H1 (cell line): ENCODE data around the gene GSAP. TPM values are rescaled to one million over a fixed set of nuclear protein-coding genes. Genes with fewer than 3 reads are reported as not detected.

Source experiments
- CTCF ChIA-PET: fragments of 300-600 bp; sonication (Branson Sonifier 250); formaldehyde crosslinking; loops from one replicate; lab custom pipeline; 2021; ENCODE audit not compliant: partially characterized antibody; lab: Charles Lee
- POLR2A ChIA-PET: fragments of 300-600 bp; sonication (Branson Sonifier 250); formaldehyde crosslinking; loops from one replicate; lab custom pipeline; 2021; ENCODE audit warnings: inconsistent platforms; ENCODE audit not compliant: partially characterized antibody; lab: Charles Lee
- DNase-seq, 2 experiments: peaks; one replicate each; pipeline versions ENCODE4 v3.0.0 to v3.0.0-alpha.2; 2010 to 2022; ENCODE audit warnings: low spot score in 2 of 2, low read depth in 1 of 2, mixed read lengths in 1 of 2
- FAIRE-seq: peaks from 2 replicates; lab custom pipeline; 2011; peaks lifted over from hg19 to GRCh38; lab: Jason Lieb, UNC
- H2AFZ ChIP-seq: 2 replicates; pipeline ENCODE4 v1.8.1; 2012; ENCODE audit warnings: low read length, inconsistent platforms
- H2AK5ac ChIP-seq: 2 replicates; pipeline ENCODE4 v1.6.1; 2013; ENCODE audit warnings: low read depth, low read length
- H2BK120ac ChIP-seq: replicated peaks from 2 replicates; pipeline ENCODE3; 2013; ENCODE audit warnings: low read depth, low read length, inconsistent platforms
- H2BK12ac ChIP-seq: 2 replicates; pipeline ENCODE4 v1.6.1; 2013; ENCODE audit warnings: low read depth, low read length
- H2BK15ac ChIP-seq: 2 replicates; pipeline ENCODE4 v1.6.1; 2013; ENCODE audit warnings: low read length
- H2BK20ac ChIP-seq: 2 replicates; pipeline ENCODE4 v1.6.1; 2013; ENCODE audit warnings: low read length
- H2BK5ac ChIP-seq: 2 replicates; pipeline ENCODE4 v1.6.1; 2013; ENCODE audit warnings: low read depth, low read length
- H3K14ac ChIP-seq: 2 replicates; pipeline ENCODE4 v1.6.1; 2013; ENCODE audit warnings: inconsistent platforms; ENCODE audit not compliant: insufficient read length
- H3K18ac ChIP-seq: 2 replicates; pipeline ENCODE4 v1.6.1; 2013; ENCODE audit warnings: low read length; ENCODE audit errors: extremely low read depth
- H3K23ac ChIP-seq: 2 replicates; pipeline ENCODE4 v1.6.1; 2013; ENCODE audit warnings: inconsistent platforms; ENCODE audit not compliant: insufficient read length
- H3K23me2 ChIP-seq: 2 replicates; pipeline ENCODE4 v1.6.1; 2013; ENCODE audit warnings: low read depth, low read length
- H3K27ac ChIP-seq: 2 replicates; pipeline ENCODE4 v1.6.1; 2011; ENCODE audit warnings: low read depth, low read length, inconsistent platforms
- H3K27me3 ChIP-seq, 4 experiments: replicated peaks in 1 of 4; 1 replicate in 1 of 4; 2 replicates in 3 of 4; pipeline versions ENCODE4 v1.6.1 to v1.8.1; 2011 to 2013; ENCODE audit warnings: low read length in 3 of 4, mild to moderate bottlenecking in 3 of 4, inconsistent platforms in 2 of 4, mixed read lengths in 2 of 4, moderate library complexity in 1 of 4; ENCODE audit not compliant: control insufficient read depth in 3 of 4, insufficient read depth in 3 of 4; ENCODE audit errors: extremely low read depth in 1 of 4
- H3K36me3 ChIP-seq, 4 experiments: 2 replicates each; pipeline versions ENCODE4 v1.6.1 to v1.8.1; 2011 to 2013; ENCODE audit warnings: mild to moderate bottlenecking in 4 of 4, low read length in 3 of 4, moderate library complexity in 2 of 4, control low read depth in 1 of 4, inconsistent platforms in 1 of 4; ENCODE audit not compliant: insufficient read depth in 4 of 4, control insufficient read depth in 2 of 4
- H3K4ac ChIP-seq: replicated peaks from 2 replicates; pipeline ENCODE3; 2013; ENCODE audit warnings: low read length, low read depth, mixed read lengths, inconsistent platforms; ENCODE audit not compliant: insufficient read length
- H3K4me1 ChIP-seq, 4 experiments: replicated peaks in 1 of 4; 1 replicate in 1 of 4; 2 replicates in 3 of 4; pipeline versions ENCODE4 v1.6.1 to v1.8.1; 2011 to 2013; ENCODE audit warnings: low read length in 3 of 4, inconsistent platforms in 2 of 4, mixed read lengths in 1 of 4; ENCODE audit not compliant: insufficient read depth in 4 of 4, control insufficient read depth in 3 of 4
- H3K4me2 ChIP-seq, 2 experiments: 2 replicates each; pipeline versions ENCODE4 v1.6.1 to v1.8.1; 2011 to 2013; ENCODE audit warnings: low read depth in 2 of 2, low read length in 2 of 2, control low read depth in 1 of 2, inconsistent platforms in 1 of 2, mild to moderate bottlenecking in 1 of 2; ENCODE audit not compliant: insufficient read depth in 1 of 2
- H3K4me3 ChIP-seq, 4 experiments: fragments of 200-600, 300-600 bp in 1 of 4; sonication (generic), shearing (Covaris generic), sonication (Bioruptor Twin) in 1 of 4; 2 replicates each; pipeline versions ENCODE4 v1.5.1 to v1.8.1; 2011 to 2016; ENCODE audit warnings: low read length in 4 of 4, low read depth in 3 of 4, control low read depth in 2 of 4, inconsistent platforms in 2 of 4, mild to moderate bottlenecking in 2 of 4, mixed read lengths in 1 of 4, moderate library complexity in 1 of 4; ENCODE audit not compliant: insufficient read depth in 2 of 4; ENCODE audit errors: extremely low read depth in 1 of 4
- H3K56ac ChIP-seq: replicated peaks from 2 replicates; pipeline ENCODE3; 2013; ENCODE audit warnings: low read depth, mild to moderate bottlenecking, mixed read lengths, low read length, inconsistent platforms; ENCODE audit not compliant: insufficient read length
- H3K79me1 ChIP-seq: 2 replicates; pipeline ENCODE4 v1.6.1; 2013; ENCODE audit warnings: low read depth, low read length, control low read depth
- H3K79me2 ChIP-seq, 2 experiments: 2 replicates each; pipeline versions ENCODE4 v1.6.1 to v1.8.1; 2012 to 2013; ENCODE audit warnings: low read length in 2 of 2, mild to moderate bottlenecking in 2 of 2, inconsistent platforms in 1 of 2; ENCODE audit not compliant: insufficient read depth in 2 of 2, control insufficient read depth in 1 of 2
- H3K9ac ChIP-seq, 4 experiments: replicated peaks in 1 of 4; 1 replicate in 1 of 4; 2 replicates in 3 of 4; pipeline versions ENCODE4 v1.6.1 to v1.8.1; 2011 to 2013; ENCODE audit warnings: low read depth in 3 of 4, low read length in 3 of 4, control low read depth in 2 of 4, mild to moderate bottlenecking in 2 of 4, moderate library complexity in 2 of 4, inconsistent platforms in 1 of 4; ENCODE audit errors: extremely low read depth in 1 of 4
- H3K9me3 ChIP-seq, 2 experiments: 2 replicates each; pipeline versions ENCODE4 v1.6.1 to v1.8.1; 2012 to 2013; ENCODE audit warnings: mild to moderate bottlenecking in 2 of 2, moderate library complexity in 2 of 2, control low read depth in 1 of 2, inconsistent platforms in 1 of 2, low read depth in 1 of 2, low read length in 1 of 2, mixed read lengths in 1 of 2; ENCODE audit not compliant: insufficient read depth in 2 of 2
- H4K20me1 ChIP-seq, 2 experiments: replicated peaks in 1 of 2; 2 replicates each; pipeline versions ENCODE3 to v1.8.1; 2011 to 2013; ENCODE audit warnings: inconsistent platforms in 2 of 2, low read length in 2 of 2, mild to moderate bottlenecking in 1 of 2; ENCODE audit not compliant: insufficient read depth in 2 of 2, control insufficient read depth in 1 of 2
- H4K5ac ChIP-seq: 2 replicates; pipeline ENCODE4 v1.6.1; 2013; ENCODE audit warnings: low read length, low read depth, mixed read lengths, inconsistent platforms; ENCODE audit not compliant: insufficient read length
- H4K8ac ChIP-seq: 2 replicates; pipeline ENCODE4 v1.8.0; 2013; ENCODE audit warnings: mild to moderate bottlenecking, moderate library complexity, low read length, inconsistent platforms; ENCODE audit not compliant: insufficient read depth; ENCODE audit errors: extremely low read depth
- H4K91ac ChIP-seq: replicated peaks from 2 replicates; pipeline ENCODE3; 2013; ENCODE audit warnings: low read length, mixed read lengths, inconsistent platforms; ENCODE audit not compliant: insufficient read length
- ATF3 ChIP-seq: IDR thresholded peaks from 2 replicates; pipeline ENCODE4 v1.6.1; 2011; ENCODE audit warnings: low read depth, mild to moderate bottlenecking, low read length; ENCODE audit not compliant: insufficient read depth
- RFX5 ChIP-seq: IDR thresholded peaks from 2 replicates; pipeline ENCODE4 v1.6.1; 2011; ENCODE audit warnings: low read depth, low read length, improper control_type of control experiment, borderline replicate concordance
- SIX5 ChIP-seq: IDR thresholded peaks from 2 replicates; pipeline ENCODE4 v1.6.1; 2011; ENCODE audit warnings: mild to moderate bottlenecking, low read depth, low read length
- SRF ChIP-seq: IDR thresholded peaks from 2 replicates; pipeline ENCODE4 v1.6.1; 2011; ENCODE audit warnings: mild to moderate bottlenecking, low read depth, low read length, moderate library complexity
- TAF1 ChIP-seq: IDR thresholded peaks from 2 replicates; pipeline ENCODE4 v1.6.1; 2011; ENCODE audit warnings: mild to moderate bottlenecking, low read depth, low read length
- TBP ChIP-seq: IDR thresholded peaks from 2 replicates; pipeline ENCODE4 v1.6.1; 2011; ENCODE audit warnings: low read depth, low read length, improper control_type of control experiment
- USF2 ChIP-seq: IDR thresholded peaks from 2 replicates; pipeline ENCODE4 v1.6.1; 2011; ENCODE audit warnings: low read length, improper control_type of control experiment
- WGBS, 2 experiments: shearing (Covaris generic) in 1 of 2; methylation state at CpG; one replicate each; pipeline versions ENCODE4 v1.1.6 to v1.1.7; 2013 to 2015; ENCODE audit warnings: low lambda C conversion rate in 2 of 2, mixed read lengths in 2 of 2, inconsistent platforms in 1 of 2, low coverage in 1 of 2, missing lambda C conversion rate in 1 of 2; ENCODE audit not compliant: insufficient replicate concordance in 2 of 2, insufficient coverage in 1 of 2, insufficient read length in 1 of 2; ENCODE audit errors: extremely low coverage in 1 of 2, missing lambda C conversion rate in 1 of 2; 5-methylcytosine and 5-hydroxymethylcytosine counted together
- polyA plus RNA-seq, 7 experiments: library from polyadenylated mRNA; depleted of rRNA in 3 of 7; stranded (reverse) in 5 of 7; unstranded in 2 of 7; fragments of >200 nt in 5 of 7; fragments of 200-250 nt in 2 of 7; gene quantifications; 1 replicate in 5 of 7; 2 replicates in 1 of 7; 4 replicates in 1 of 7; pipeline versions ENCODE4 v1.2.1 to v1.2.3, GENCODE V29; 2011 to 2013; ENCODE audit warnings: missing spikeins in 2 of 7, mixed read lengths in 2 of 7
- total RNA-seq: library from RNA; stranded (reverse); fragmentation: NEBNext Ultra II Directional; extraction: Animal tissue kit (Norgen Biotek cat#: 25700); gene quantifications from 2 replicates; pipeline ENCODE4 v1.2.1, GENCODE V29; 2021

GSAP gene
- total and polyA plus RNA-seq, 2 of the 8 experiments (the other 6 are each of a cell fraction or from before 2014, with no cell fraction given): 0.93 to 2.1 TPM

DNA sequence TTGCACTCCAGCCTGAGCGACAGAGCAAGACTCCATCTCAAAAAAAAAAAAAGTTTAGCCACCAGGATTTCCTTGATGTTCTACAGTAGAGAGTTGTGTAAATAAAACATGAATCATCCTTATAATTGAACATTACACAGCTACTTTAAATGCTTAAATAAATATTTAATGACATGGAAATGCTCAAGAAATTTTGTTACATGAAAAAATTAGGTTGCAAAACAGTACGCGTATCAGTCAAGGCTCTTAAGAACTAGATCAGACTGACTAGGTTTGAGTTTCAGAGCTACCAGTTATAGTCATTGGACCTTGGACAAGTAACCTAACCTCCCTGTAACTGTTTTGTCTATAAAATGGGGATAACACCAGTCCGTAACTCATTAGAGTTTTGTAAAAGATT is 38.7 kb upstream of the GSAP start:
- no peak overlapping the region for H2AFZ ChIP-seq
- H3K27me3 ChIP-seq: no peaks in the 10 kb centered on the region
- H2BK15ac ChIP-seq: no peak overlapping the region
- no peak for FAIRE-seq
- no peak overlapping the region for H2BK12ac ChIP-seq
- no peak overlapping the region for H3K4me3 ChIP-seq
- H2BK5ac ChIP-seq: no peak overlapping the region
- TF ChIP-seq ATF3 (no peak), RFX5 (no peak), TBP (no peak), TAF1 (no peak), USF2 (no peak), SRF (no peak), SIX5 (no peak)
- TF ChIP-seq, all 59 proteins: peak for 0
- Histone ChIP-seq H3K14ac (no peak overlapping the region), H2BK20ac (no peak overlapping the region), H3K56ac (no peak overlapping the region), H3K27ac (no peak overlapping the region), H3K9me3 (no peaks in the 10 kb centered on the region), H2AK5ac (no peak overlapping the region), H3K4me2 (no peak overlapping the region), H4K8ac (no peak overlapping the region), H3K23ac (no peak overlapping the region), H3K4me1 (no peaks in the 10 kb centered on the region), H4K91ac (no peak overlapping the region), H3K18ac (no peak overlapping the region), H3K36me3 (no peaks in the 10 kb centered on the region), H4K5ac (no peak overlapping the region), H3K4ac (no peak overlapping the region), H3K23me2 (no peaks in the 10 kb centered on the region), H4K20me1 (no peaks in the 10 kb centered on the region), H3K79me2 (no peaks in the 10 kb centered on the region), H3K9ac (no peak overlapping the region), H3K79me1 (no peaks in the 10 kb centered on the region), H2BK120ac (no peak overlapping the region)
- 97% methylated on average over 4 of the region's 4 CpGs; no CpG with 5 or more reads in 1 of the 2 experiments for WGBS, 2 experiments
- ChIA-PET CTCF (interaction anchor here (0.6 to 1.9 kb wide), 5 partner anchors 14 to 100 kb away, joined by 3 to 6 read pairs (median 3); no protein-coding TSS in a partner anchor), POLR2A (no interaction called here)
- DNase-seq: no peak
